Astrocyte (in vitro differentiated cells and primary cell): ENCODE results near the gene ZNF786. TPM values are rescaled to one million over a fixed set of nuclear protein-coding genes. Genes with fewer than 3 reads are reported as not detected.

ENCODE experiments used
- DNase-seq: peaks from one replicate; pipeline ENCODE4 v3.0.0-alpha.2; 2010; ENCODE audit warnings: low read depth
- FAIRE-seq: peaks from 2 replicates; lab custom pipeline; 2011; peaks lifted over from hg19 to GRCh38; lab: Jason Lieb, UNC
- H2AFZ ChIP-seq: 2 replicates; pipeline ENCODE4 v1.6.0; 2012; ENCODE audit warnings: low read depth, low read length, inconsistent platforms
- H3K27ac ChIP-seq: 2 replicates; pipeline ENCODE4 v1.5.1; 2011; ENCODE audit warnings: low read depth, low read length, inconsistent platforms
- H3K27me3 ChIP-seq: 2 replicates; pipeline ENCODE4 v1.6.0; 2011; ENCODE audit warnings: low read length, inconsistent platforms; ENCODE audit not compliant: insufficient read depth
- H3K36me3 ChIP-seq: 2 replicates; pipeline ENCODE4 v1.5.1; 2011; ENCODE audit warnings: low read length, inconsistent platforms; ENCODE audit not compliant: insufficient read depth
- H3K4me1 ChIP-seq: 2 replicates; pipeline ENCODE4 v1.5.1; 2011; ENCODE audit warnings: low read length, inconsistent platforms; ENCODE audit not compliant: insufficient read depth
- H3K4me2 ChIP-seq: 2 replicates; pipeline ENCODE4 v1.6.0; 2012; ENCODE audit warnings: low read length, inconsistent platforms
- H3K4me3 ChIP-seq: 2 replicates; pipeline ENCODE4 v1.5.1; 2011; ENCODE audit warnings: low read depth, mild to moderate bottlenecking, low read length, inconsistent platforms; ENCODE audit not compliant: insufficient read depth
- H3K79me2 ChIP-seq: 2 replicates; pipeline ENCODE4 v1.6.0; 2012; ENCODE audit warnings: mild to moderate bottlenecking, low read length, inconsistent platforms; ENCODE audit not compliant: insufficient read depth
- H3K9ac ChIP-seq: 2 replicates; pipeline ENCODE4 v1.6.0; 2012; ENCODE audit warnings: mild to moderate bottlenecking, low read length, inconsistent platforms
- H3K9me3 ChIP-seq: 2 replicates; pipeline ENCODE4 v1.5.1; 2012; ENCODE audit warnings: low read depth, mild to moderate bottlenecking, low read length, inconsistent platforms; ENCODE audit not compliant: insufficient read depth
- H4K20me1 ChIP-seq: 2 replicates; pipeline ENCODE4 v1.6.0; 2012; ENCODE audit warnings: low read length, inconsistent platforms; ENCODE audit not compliant: insufficient read depth
- H3K27ac Mint-ChIP-seq: one replicate; pipeline ENCODE4 v1.8.0; 2021; ENCODE audit warnings: mild to moderate bottlenecking, mixed read lengths; ENCODE audit not compliant: unreplicated experiment
- H3K27me3 Mint-ChIP-seq: one replicate; pipeline ENCODE4 v1.8.0; 2021; ENCODE audit warnings: low read depth, mixed read lengths; ENCODE audit not compliant: unreplicated experiment
- H3K36me3 Mint-ChIP-seq: one replicate; pipeline ENCODE4 v1.8.0; 2021; ENCODE audit warnings: low read depth, mixed read lengths; ENCODE audit not compliant: unreplicated experiment
- H3K4me1 Mint-ChIP-seq: one replicate; pipeline ENCODE4 v1.8.0; 2021; ENCODE audit warnings: low read depth, mixed read lengths; ENCODE audit not compliant: unreplicated experiment
- H3K4me3 Mint-ChIP-seq: one replicate; pipeline ENCODE4 v1.8.0; 2021; ENCODE audit warnings: mild to moderate bottlenecking, moderate library complexity, mixed read lengths; ENCODE audit not compliant: unreplicated experiment
- H3K9me3 Mint-ChIP-seq: one replicate; pipeline ENCODE4 v1.8.0; 2021; ENCODE audit warnings: mild to moderate bottlenecking, mixed read lengths; ENCODE audit not compliant: unreplicated experiment
- CTCF ChIP-seq: IDR thresholded peaks from 2 replicates; pipeline ENCODE4 v1.5.1; 2011; ENCODE audit warnings: low read depth, mild to moderate bottlenecking, inconsistent platforms, low read length, moderate library complexity; ENCODE audit not compliant: insufficient read depth
- EZH2 ChIP-seq: IDR thresholded peaks from 2 replicates; pipeline ENCODE4 v1.6.1; 2012; ENCODE audit warnings: mild to moderate bottlenecking, low read length, inconsistent platforms; ENCODE audit not compliant: insufficient read depth
- total RNA-seq: library from RNA; stranded (reverse); gene quantifications from 2 replicates; pipeline ENCODE4 v1.2.1, GENCODE V29; 2021

Gene ZNF786
- total RNA-seq, 1 donor from 2014 or later: 9.9 TPM

GRCh38 chr7:149102666-149103065, 12.1 kb upstream of the ZNF786 start:
- no peak overlapping the region for H2AFZ ChIP-seq
- H3K36me3 Mint-ChIP-seq: peaks cover 12% of the 10 kb centered on the region
- no peaks in the 10 kb centered on the region for H3K27me3 Mint-ChIP-seq
- TF ChIP-seq CTCF (no peak), EZH2 (no peak)
- no peak overlapping the region for H3K27ac ChIP-seq
- no peaks in the 10 kb centered on the region for H3K36me3 ChIP-seq
- no peaks in the 10 kb centered on the region for H3K4me1 ChIP-seq
- H3K4me2 ChIP-seq: no peak overlapping the region
- no peaks in the 10 kb centered on the region for H3K9me3 Mint-ChIP-seq
- DNase-seq (no peak), FAIRE-seq (no peak)
- H3K79me2 ChIP-seq: no peaks in the 10 kb centered on the region
- no peaks in the 10 kb centered on the region for H4K20me1 ChIP-seq
- H3K27me3 ChIP-seq: no peaks in the 10 kb centered on the region
- H3K27ac Mint-ChIP-seq: no peak overlapping the region
- no peak overlapping the region for H3K9ac ChIP-seq
- H3K9me3 ChIP-seq: no peaks in the 10 kb centered on the region
- H3K4me3 Mint-ChIP-seq: no peak overlapping the region
- H3K4me3 ChIP-seq: no peak overlapping the region
- H3K4me1 Mint-ChIP-seq: no peaks in the 10 kb centered on the region

GRCh38 chr7:149100821-149101220, 10.3 kb upstream of the ZNF786 start:
- FAIRE-seq (no peak), DNase-seq (no peak)
- Mint-ChIP-seq H3K4me1 (peaks cover 7% of the 10 kb centered on the region), H3K4me3 (no peak overlapping the region), H3K27me3 (no peaks in the 10 kb centered on the region), H3K9me3 (no peaks in the 10 kb centered on the region), H3K36me3 (peaks cover 12% of the 10 kb centered on the region), H3K27ac (no peak overlapping the region)
- no peaks in the 10 kb centered on the region for H3K36me3 ChIP-seq
- no peak overlapping the region for H2AFZ ChIP-seq
- no peaks in the 10 kb centered on the region for H3K79me2 ChIP-seq
- H3K4me1 ChIP-seq: no peaks in the 10 kb centered on the region
- no peaks in the 10 kb centered on the region for H3K27me3 ChIP-seq
- no peaks in the 10 kb centered on the region for H3K9me3 ChIP-seq
- no peak overlapping the region for H3K9ac ChIP-seq
- H3K4me3 ChIP-seq: no peak overlapping the region
- no peak overlapping the region for H3K27ac ChIP-seq
- TF ChIP-seq CTCF (no peak), EZH2 (no peak)
- no peaks in the 10 kb centered on the region for H4K20me1 ChIP-seq
- H3K4me2 ChIP-seq: no peak overlapping the region

- Mint-ChIP-seq H3K27me3 (no peaks in the 10 kb centered on the region), H3K36me3 (peaks cover 10% of the 10 kb centered on the region), H3K9me3 (no peaks in the 10 kb centered on the region), H3K27ac (no peak overlapping the region), H3K4me3 (no peak overlapping the region), H3K4me1 (peaks cover 7% of the 10 kb centered on the region)
- Histone ChIP-seq H3K27ac (no peak overlapping the region), H3K79me2 (no peaks in the 10 kb centered on the region), H3K9me3 (no peaks in the 10 kb centered on the region), H3K4me2 (no peak overlapping the region), H3K4me3 (no peak overlapping the region), H3K36me3 (no peaks in the 10 kb centered on the region), H3K9ac (no peak overlapping the region), H3K27me3 (no peaks in the 10 kb centered on the region), H3K4me1 (no peaks in the 10 kb centered on the region), H4K20me1 (no peaks in the 10 kb centered on the region), H2AFZ (no peak overlapping the region)
- FAIRE-seq: no peak
- DNase-seq: no peak
- TF ChIP-seq EZH2: no peak
- no peak for TF ChIP-seq CTCF
Measured at GRCh38 chr7:149099058-149099457, 8.5 kb upstream of the ZNF786 start.
